Measurements from ENCODE around the gene ROR1.

Gene ROR1

DNA sequence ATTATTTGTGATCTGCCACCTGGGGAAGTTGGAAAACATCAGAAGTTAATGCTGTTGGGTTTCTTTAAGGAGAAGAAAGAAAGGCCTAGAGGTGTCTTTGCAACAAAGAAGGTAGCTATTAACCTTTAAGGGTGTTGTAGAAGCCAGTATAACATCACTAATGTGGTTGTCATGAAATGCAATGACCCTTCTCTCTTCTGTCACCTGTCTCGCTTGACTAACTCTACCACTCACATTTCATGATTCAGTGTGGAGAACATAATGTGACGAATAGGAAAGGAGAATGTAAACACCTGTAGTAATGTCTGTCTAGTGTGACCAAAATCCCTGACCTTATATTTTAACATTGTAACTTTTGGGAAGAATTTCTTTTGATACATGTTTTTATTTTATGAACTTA, 217.9 kb downstream of the ROR1 start:
- no peak overlapping the region for H3K4me3 ChIP-seq (ENCODE audit: low read depth, low read length)
- TF ChIP-seq, protein P1, sequence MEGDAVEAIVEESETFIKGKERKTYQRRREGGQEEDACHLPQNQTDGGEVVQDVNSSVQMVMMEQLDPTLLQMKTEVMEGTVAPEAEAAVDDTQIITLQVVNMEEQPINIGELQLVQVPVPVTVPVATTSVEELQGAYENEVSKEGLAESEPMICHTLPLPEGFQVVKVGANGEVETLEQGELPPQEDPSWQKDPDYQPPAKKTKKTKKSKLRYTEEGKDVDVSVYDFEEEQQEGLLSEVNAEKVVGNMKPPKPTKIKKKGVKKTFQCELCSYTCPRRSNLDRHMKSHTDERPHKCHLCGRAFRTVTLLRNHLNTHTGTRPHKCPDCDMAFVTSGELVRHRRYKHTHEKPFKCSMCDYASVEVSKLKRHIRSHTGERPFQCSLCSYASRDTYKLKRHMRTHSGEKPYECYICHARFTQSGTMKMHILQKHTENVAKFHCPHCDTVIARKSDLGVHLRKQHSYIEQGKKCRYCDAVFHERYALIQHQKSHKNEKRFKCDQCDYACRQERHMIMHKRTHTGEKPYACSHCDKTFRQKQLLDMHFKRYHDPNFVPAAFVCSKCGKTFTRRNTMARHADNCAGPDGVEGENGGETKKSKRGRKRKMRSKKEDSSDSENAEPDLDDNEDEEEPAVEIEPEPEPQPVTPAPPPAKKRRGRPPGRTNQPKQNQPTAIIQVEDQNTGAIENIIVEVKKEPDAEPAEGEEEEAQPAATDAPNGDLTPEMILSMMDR (conservative IDR thresholded peaks at IDR 0.05; ENCODE audit: low read depth, low read length): no peak
- DNase-seq (ENCODE audit: low read depth): no peak

DNA sequence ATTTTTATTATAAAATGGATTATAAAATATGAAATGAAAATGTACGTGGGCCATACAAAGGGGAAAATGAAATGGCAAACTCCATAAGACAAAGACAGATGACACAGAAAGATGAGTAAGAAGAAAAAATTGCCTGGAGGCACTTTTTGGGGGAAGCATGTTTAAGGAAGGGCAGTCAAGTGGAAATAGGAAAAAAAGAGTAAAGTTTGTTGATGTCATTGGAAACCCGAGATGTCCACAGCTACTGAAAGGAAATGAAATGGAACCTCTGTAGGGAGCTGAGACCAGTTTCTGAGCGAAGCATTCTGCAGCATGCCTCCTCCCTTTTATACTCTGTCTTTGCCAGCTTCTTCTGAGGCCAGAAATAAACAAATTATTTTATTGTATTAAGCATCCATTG, 226.2 kb downstream of the ROR1 start:
- peak; percentile 26 for DNase-seq (ENCODE audit: low read depth)
- TF ChIP-seq, protein P1 (conservative IDR thresholded peaks at IDR 0.05; ENCODE audit: low read depth, low read length): no peak
- no peak overlapping the region for H3K4me3 ChIP-seq (ENCODE audit: low read depth, low read length)

DNA sequence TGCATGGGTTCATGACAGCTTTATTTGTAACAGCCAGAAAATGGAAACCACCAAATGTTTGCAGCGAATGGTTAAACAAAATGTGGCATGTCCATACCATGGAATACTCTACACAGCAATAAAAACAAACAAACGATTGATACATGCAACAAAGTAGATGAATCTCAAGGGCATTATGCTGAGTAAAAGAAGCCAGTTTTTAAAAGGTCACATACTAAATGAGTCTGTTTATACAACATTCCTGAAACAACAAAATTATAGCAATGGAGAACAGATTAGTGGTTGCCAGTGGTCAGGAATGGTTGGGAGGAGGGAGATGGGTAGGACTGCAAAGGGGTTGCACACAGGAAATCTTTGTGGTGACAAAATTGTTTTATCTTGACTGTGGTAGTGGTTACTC, 227.2 kb downstream of the ROR1 start:
- no peak overlapping the region for H3K4me3 ChIP-seq (ENCODE audit: low read depth, low read length)
- TF ChIP-seq, protein P1 (conservative IDR thresholded peaks at IDR 0.05; ENCODE audit: low read depth, low read length): no peak
- DNase-seq (ENCODE audit: low read depth): no peak

DNA sequence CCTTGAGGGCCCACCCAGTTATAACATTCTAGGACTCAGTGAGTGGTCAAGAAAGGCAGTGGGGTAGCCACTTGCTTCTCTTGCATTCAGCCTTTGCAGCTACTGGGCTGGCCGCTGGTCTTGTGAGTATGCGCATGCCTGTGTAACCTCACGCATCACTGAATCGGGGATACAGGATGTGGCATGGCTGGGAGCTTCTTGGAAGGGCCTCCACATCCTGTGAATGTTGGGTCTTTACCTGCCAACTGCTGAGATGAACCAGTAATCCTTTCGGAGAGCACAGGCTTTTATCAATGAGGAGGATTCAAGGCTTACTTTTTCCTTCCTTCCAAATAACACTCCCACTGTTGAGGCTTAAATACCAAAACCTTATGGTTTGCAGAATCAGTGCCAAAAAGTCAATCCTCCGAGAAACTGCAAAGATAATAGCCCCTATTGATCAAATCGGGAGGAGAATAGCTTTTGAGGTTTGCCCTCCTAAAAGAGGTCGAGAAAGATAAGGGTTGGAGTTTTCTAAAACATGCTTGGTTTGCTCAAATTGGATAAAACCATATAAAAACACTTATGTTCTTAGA, 230.7 kb downstream of the ROR1 start:
- no peak for DNase-seq (ENCODE audit: low read depth)
- TF ChIP-seq, protein P1 (conservative IDR thresholded peaks at IDR 0.05; ENCODE audit: low read depth, low read length): no peak
- no peak overlapping the region for H3K4me3 ChIP-seq (ENCODE audit: low read depth, low read length)

DNA sequence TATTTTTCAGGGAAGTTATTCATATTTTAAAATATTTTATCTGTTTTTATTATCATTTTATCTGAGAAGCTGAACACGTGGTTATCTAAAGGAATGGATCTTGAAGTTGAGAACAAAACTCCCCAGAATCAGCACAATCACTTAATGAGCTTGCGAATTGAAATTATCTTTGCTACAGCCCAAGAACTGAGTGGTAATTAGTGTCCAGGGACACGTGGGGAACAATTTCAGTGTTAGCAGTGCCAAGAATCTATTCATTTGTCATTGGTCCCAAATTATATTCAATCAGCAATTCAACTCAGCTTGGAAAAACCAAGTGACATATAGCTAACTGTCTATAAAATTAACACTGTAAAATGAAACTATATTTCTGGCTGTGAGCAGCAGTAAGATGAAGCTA, 232.0 kb downstream of the ROR1 start:
- H3K4me3 ChIP-seq (ENCODE audit: low read depth, low read length): no peak overlapping the region
- no peak for DNase-seq (ENCODE audit: low read depth)
- TF ChIP-seq, protein P1 (conservative IDR thresholded peaks at IDR 0.05; ENCODE audit: low read depth, low read length): no peak

DNA sequence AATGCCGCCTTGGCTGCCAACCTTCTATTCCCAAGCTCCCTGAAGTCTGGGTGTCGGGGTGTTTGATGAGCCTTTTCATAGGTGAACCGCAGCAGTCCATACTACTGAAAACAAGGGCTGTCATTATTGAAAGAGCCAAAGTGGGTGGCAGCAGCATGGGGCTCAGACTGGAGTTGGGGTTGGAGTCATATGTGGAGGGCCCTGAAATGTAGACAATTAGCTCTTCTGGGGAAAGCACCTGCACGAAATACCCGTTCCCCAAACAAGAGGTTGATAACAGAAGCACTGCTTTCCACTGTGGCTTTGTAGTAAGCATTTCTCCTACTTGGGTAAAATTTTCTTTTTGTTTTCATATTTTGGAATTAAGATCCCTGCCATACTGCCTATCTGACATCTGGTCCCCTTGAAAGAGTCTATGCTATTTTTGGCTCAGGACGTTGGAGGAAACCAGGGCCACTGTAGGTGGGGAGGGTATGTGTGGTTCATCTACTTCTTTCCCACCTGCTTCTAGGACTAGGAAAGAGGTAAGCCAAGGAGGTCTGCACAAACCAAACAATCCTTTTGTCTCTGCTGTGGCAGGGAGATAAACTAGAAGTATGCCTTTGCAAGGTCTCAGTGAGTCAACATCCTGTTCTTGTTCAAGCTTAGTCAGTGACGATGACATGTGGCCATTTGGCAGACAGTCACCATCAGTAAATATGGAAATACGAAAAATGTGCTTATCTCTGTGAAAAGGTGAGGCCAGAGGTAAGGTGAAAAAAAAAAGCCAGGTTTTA, 232.6 kb downstream of the ROR1 start:
- H3K4me3 ChIP-seq (ENCODE audit: low read depth, low read length): no peak overlapping the region
- DNase-seq (ENCODE audit: low read depth): peak; percentile 58
- TF ChIP-seq, protein P1 (conservative IDR thresholded peaks at IDR 0.05; ENCODE audit: low read depth, low read length): no peak

DNA sequence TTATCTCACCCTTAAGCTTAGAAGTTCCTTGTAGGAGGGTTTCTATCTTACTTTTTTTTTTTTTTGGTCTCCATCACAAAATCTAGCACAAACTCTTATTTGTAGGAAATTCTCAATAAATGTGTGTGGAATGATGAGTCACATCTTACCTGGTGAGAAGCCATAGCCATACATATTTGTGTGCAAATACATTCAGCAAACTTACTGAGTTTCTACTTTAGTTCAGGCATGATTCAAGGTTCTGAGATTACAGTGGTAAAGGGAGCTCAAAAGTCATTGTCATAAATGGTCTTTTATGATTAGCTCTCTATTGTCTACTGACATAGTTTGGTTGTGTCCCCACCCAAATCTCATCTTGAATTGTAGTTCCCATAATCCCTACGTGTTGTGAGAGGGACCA, 236.5 kb downstream of the ROR1 start:
- TF ChIP-seq, protein P1 (conservative IDR thresholded peaks at IDR 0.05; ENCODE audit: low read depth, low read length): no peak
- no peak for DNase-seq (ENCODE audit: low read depth)
- H3K4me3 ChIP-seq (ENCODE audit: low read depth, low read length): no peak overlapping the region

Data from choroid plexus epithelial cell (primary cell).